ENCODE measurements around the gene C1orf232.

Gene C1orf232

GRCh38 chr1:26132128-26132833 lies 36.5 kb downstream of the C1orf232 start:
- TF ChIP-seq EZH2 (IDR thresholded peaks at IDR 0.05; ENCODE audit: borderline replicate concordance, low read length) (no peak), CTCF (IDR thresholded peaks at IDR 0.05; ENCODE audit: low read length) (no peak)
- H3K27ac ChIP-seq (ENCODE audit: low read depth, low read length, poor library complexity, severe bottlenecking), result no peak overlapping the region
- H3K4me1 ChIP-seq (ENCODE audit: insufficient read depth, low read length, severe bottlenecking), result no peaks in the 10 kb centered on the region

GRCh38 chr1:26130695-26131094 lies 38.1 kb downstream of the C1orf232 start:
- no peak overlapping the region for H2AFZ ChIP-seq (ENCODE audit: low read length)
- H3K36me3 ChIP-seq (ENCODE audit: insufficient read depth, low read length), result no peaks in the 10 kb centered on the region; the same call in 1 of the 2 replicates
- TF ChIP-seq EZH2 (IDR thresholded peaks at IDR 0.05; ENCODE audit: borderline replicate concordance, low read length) (no peak), CTCF (IDR thresholded peaks at IDR 0.05; ENCODE audit: low read length) (no peak)
- H3K79me2 ChIP-seq (ENCODE audit: insufficient read depth, low read length), result no peaks in the 10 kb centered on the region
- H3K9me2 ChIP-seq (ENCODE audit: low read depth, low read length), result no peaks in the 10 kb centered on the region
- peaks cover 5% of the 10 kb centered on the region; the same call in 1 of the 2 replicates for H3K9me3 ChIP-seq (ENCODE audit: low read length)
- H3K9ac ChIP-seq (ENCODE audit: low read length), result no peak overlapping the region
- no peak overlapping the region for H3K4me3 ChIP-seq (ENCODE audit: low read depth, low read length, poor library complexity, severe bottlenecking)
- no peaks in the 10 kb centered on the region for H3K27me3 ChIP-seq (ENCODE audit: insufficient read depth, low read length)
- H3K4me2 ChIP-seq (ENCODE audit: low read length), result no peak overlapping the region
- H3K27ac ChIP-seq (ENCODE audit: low read depth, low read length, poor library complexity, severe bottlenecking), result no peak overlapping the region
- no peaks in the 10 kb centered on the region for H3F3A ChIP-seq (ENCODE audit: insufficient read depth, low read length)
- H3K4me1 ChIP-seq (ENCODE audit: insufficient read depth, low read length, severe bottlenecking), result peaks cover 14% of the 10 kb centered on the region
- no peaks in the 10 kb centered on the region for H4K20me1 ChIP-seq (ENCODE audit: insufficient read depth, low read length)

More at GRCh38 chr1:26132128-26132833, 36.5 kb downstream of the C1orf232 start:
- Histone ChIP-seq H3K27me3 (ENCODE audit: insufficient read depth, low read length) (no peaks in the 10 kb centered on the region), H3K9me3 (ENCODE audit: low read length) (peaks cover 5% of the 10 kb centered on the region; the same call in 1 of the 2 replicates), H4K20me1 (ENCODE audit: insufficient read depth, low read length) (no peaks in the 10 kb centered on the region), H3K4me2 (ENCODE audit: low read length) (no peak overlapping the region), H3K36me3 (ENCODE audit: insufficient read depth, low read length) (no peaks in the 10 kb centered on the region; the same call in 1 of the 2 replicates), H3K4me3 (ENCODE audit: low read depth, low read length, poor library complexity, severe bottlenecking) (no peak overlapping the region), H3K9me2 (ENCODE audit: low read depth, low read length) (no peaks in the 10 kb centered on the region), H3K79me2 (ENCODE audit: insufficient read depth, low read length) (no peaks in the 10 kb centered on the region), H2AFZ (ENCODE audit: low read length) (no peak overlapping the region), H3F3A (ENCODE audit: insufficient read depth, low read length) (no peaks in the 10 kb centered on the region), H3K9ac (ENCODE audit: low read length) (no peak overlapping the region)

- no peak overlapping the region for H3K27ac ChIP-seq (ENCODE audit: low read depth, low read length, poor library complexity, severe bottlenecking)
- no peaks in the 10 kb centered on the region for H4K20me1 ChIP-seq (ENCODE audit: insufficient read depth, low read length)
- H3K4me1 ChIP-seq (ENCODE audit: insufficient read depth, low read length, severe bottlenecking), result peaks cover 22% of the 10 kb centered on the region
- H3K4me3 ChIP-seq (ENCODE audit: low read depth, low read length, poor library complexity, severe bottlenecking), result no peak overlapping the region
- no peaks in the 10 kb centered on the region for H3K9me2 ChIP-seq (ENCODE audit: low read depth, low read length)
- H3K9ac ChIP-seq (ENCODE audit: low read length), result no peak overlapping the region
- no peaks in the 10 kb centered on the region for H3K79me2 ChIP-seq (ENCODE audit: insufficient read depth, low read length)
- no peak for TF ChIP-seq CTCF (IDR thresholded peaks at IDR 0.05; ENCODE audit: low read length)
- H3F3A ChIP-seq (ENCODE audit: insufficient read depth, low read length), result no peaks in the 10 kb centered on the region
- no peak overlapping the region for H3K4me2 ChIP-seq (ENCODE audit: low read length)
- H3K27me3 ChIP-seq (ENCODE audit: insufficient read depth, low read length), result no peaks in the 10 kb centered on the region
- no peaks in the 10 kb centered on the region for H3K9me3 ChIP-seq (ENCODE audit: low read length)
- H3K36me3 ChIP-seq (ENCODE audit: insufficient read depth, low read length), result no peaks in the 10 kb centered on the region; the same call in 1 of the 2 replicates
- no peak overlapping the region for H2AFZ ChIP-seq (ENCODE audit: low read length)
Observed at GRCh38 chr1:26129778-26130177, 39.0 kb downstream of the C1orf232 start.

Data from OCI-LY1 (cell line).